GM03348 (cell line): ENCODE data around the gene PXK.
"Not testable (repeated sequence)": the region's sequence is repeated elsewhere in the genome, so short reads cannot be mapped to it uniquely, and the experiment has no call there.

Source experiments
- DNase-seq: peaks from one replicate; pipeline ENCODE4 v3.0.0; 2012; ENCODE audit warnings: low spot score

PXK gene

DNA sequence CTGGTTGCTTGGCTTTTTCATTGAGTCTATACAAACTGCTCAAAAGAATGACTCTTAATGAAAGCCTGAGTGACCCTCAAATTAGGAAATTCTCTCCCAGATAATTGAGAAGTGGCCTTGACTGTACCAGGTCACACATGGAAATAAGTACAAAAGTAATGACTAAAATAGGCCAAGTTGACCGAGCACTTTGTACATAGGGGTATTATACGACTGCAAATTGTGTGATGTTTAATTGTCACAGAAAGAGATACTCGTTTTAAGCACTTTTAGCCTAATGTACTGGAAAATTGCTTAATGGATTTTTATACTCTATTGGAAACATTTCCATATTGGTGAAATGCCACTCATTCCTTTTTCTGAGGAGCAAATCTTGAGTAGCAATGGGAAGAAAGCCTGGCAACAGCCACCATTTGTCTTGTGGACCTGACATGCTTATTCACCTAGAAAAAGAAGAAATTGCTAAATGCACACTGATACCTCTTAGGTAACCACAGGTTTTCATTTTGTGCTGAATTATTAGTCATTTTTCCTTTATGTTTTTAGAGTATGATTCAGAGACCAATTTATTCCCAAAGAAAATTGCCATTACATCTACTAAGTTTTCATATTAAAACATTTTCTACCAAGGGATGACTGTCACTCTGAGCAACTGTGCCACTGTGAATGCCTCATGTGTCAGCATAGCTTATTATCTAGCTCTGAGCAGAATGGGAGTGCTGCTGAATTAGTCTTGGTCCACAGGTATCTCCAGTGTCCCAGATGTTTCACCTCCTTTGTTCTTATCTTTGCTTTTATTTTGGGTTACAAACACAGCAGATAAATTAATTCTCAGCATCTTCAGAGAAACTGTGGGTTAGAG lies 8.9 kb upstream of the PXK start:
- DNase-seq, result no peak

GRCh38 chr3:58324391-58325390 lies 8.0 kb upstream of the PXK start:
- no peak for DNase-seq

GRCh38 chr3:58325525-58325992 lies 7.1 kb upstream of the PXK start:
- DNase-seq, result no peak

- no peak for DNase-seq
These were observed 6.3 kb upstream of the PXK start for GRCh38 chr3:58326267-58326900.

GRCh38 chr3:58329150-58329921 lies 3.4 kb upstream of the PXK start:
- DNase-seq, result no peak

DNA sequence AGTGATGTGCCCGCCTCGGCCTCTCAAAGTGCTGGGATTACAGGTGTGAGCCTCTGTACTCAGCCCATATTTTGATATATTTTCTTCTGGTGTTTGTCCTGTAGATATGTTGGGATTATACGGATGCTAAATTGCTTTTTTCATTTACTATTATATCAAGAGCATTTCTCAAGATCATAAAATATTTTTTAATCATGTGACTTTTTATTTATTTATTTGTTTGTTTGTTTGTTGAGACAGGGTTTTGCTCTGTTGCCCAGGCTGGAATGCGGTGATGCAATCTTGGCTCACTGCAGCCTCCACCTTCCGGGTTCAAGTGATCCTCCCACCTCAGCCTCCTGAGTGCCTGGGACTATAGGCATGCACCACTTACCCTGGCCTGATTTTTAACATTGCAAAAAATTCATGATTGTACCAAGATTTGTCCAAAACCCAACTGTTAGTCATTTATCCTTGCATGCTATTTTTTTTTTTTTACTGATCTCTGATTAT lies 2.7 kb upstream of the PXK start:
- no peak for DNase-seq

GRCh38 chr3:58331593-58332152 lies 1.0 kb upstream of the PXK start:
- DNase-seq, result no peak

DNA sequence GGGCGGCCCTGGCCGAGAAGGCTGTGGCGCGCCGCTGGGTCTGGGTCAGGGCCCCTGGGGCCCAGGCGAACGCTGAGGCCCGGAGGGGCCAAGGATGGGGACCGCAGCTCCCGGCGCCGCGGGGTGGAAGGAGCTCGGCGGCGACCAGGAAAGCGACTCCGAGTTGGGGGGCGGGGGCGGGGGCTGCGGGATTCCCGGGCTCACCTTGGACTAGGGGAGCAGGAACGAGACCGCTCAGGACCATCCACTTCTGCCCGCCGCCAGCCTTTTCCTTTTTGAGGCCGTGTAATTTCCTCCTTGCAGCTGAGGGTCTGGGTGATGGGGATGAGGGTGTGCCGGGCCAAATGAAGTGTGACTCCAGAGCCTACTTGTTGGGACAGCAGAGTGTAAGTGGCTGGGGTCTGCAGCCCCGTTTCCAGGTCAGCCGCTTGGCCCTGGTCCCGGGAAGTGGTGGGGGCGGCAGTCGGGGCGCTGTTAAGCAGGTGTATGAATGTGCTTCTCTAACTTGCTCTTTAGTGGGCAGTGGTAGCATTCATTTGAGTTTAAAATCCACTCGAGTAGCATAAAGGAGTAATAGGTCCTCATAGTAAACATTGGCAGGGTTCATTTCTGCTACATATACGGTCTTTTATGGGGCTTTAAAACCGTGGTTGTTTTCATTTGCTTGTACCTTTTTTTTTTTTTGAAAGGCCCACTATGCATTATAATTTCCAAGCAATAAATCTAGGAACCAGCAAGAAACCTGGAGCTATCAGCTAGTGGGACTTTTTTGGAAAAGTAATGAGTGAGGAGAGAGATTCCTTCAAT lies 717 bp downstream of the PXK start:
- peak; percentile 42 for DNase-seq

DNA sequence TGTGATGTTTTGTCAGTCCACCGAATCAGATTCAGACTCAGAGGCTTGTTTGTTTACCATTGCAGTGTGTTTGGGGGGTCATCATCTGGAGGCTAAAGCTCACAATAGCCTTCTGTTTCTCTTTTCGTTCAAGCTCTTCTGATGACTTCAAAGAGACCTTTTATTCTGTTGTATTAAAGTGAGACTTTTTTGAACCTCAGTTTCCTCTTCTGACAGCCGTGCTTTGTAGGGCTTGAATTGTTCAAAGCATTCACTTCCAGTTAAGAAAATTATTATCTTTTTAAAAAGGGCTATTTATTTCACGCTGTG lies 1.3 kb downstream of the PXK start:
- no peak for DNase-seq

GRCh38 chr3:58334506-58334884 lies 1.8 kb downstream of the PXK start:
- no peak for DNase-seq

DNA sequence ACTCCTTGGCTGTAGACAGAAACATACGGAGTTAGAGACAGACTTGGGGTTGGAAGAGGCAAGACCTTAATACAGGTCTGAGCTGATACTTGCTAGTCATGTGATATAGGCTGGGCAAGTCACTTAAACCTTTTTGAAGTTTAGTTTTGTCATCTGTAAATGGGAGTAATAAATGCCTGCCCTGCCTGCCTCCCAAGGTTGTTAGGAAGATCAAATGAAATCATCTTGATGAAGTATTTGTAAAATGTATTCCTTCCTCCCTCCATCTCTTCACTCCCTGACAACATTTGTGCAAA lies 2.9 kb downstream of the PXK start:
- DNase-seq, result no peak

DNA sequence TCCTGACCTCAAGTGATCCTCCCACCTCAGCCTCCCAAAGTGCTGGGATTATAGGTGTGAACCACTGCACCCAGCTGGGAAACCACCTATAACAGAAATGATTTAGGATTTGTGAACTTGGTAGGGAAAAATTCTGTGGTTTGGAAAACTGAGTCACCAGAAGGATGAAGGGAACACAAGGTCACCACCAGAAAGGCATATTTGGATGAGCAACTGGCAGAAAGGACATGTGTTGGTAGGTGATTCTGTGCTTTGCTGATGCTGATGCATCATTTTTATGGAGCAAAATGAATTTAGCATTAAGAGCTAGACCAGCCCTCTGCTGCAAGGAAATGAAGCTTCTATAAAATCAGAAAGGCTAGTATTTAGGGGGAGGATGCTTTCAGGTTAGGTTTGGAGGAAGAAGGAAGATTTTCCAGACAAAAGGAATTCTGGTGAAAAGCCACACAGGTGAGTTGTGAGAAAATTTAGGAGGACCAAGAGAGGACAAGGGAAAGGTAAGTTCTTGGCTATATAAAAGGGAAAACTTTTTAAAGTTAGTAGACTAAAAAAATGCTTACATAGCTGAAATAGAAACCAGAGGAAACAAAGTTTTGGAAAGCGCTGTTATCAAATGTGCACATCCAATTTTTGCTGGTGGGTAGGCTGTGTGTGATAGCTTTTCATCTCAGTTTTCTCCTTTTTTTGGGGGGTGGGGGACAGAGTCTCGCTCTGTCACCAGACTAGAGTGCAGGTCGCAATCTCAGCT lies 3.6 kb downstream of the PXK start:
- peak; percentile 59 for DNase-seq

DNA sequence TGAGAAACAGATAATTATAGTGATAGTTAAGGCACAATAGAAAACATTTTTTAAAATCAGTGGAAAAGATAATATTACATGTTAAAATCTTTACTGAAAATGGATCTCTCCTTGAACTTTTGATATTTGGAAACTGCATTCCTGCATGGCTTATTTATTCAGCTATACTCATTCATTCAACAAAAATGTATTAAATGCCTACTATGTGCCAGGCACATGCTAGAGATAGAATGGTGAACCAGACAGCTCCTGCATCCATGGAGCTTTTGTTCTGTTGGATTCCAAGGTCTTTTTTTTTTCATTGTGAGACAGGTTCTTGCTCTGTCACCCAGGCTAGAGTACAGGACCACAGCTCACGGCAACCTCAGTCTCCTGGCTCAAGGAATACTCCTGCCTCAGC lies 4.5 kb downstream of the PXK start:
- DNase-seq, result no peak

DNA sequence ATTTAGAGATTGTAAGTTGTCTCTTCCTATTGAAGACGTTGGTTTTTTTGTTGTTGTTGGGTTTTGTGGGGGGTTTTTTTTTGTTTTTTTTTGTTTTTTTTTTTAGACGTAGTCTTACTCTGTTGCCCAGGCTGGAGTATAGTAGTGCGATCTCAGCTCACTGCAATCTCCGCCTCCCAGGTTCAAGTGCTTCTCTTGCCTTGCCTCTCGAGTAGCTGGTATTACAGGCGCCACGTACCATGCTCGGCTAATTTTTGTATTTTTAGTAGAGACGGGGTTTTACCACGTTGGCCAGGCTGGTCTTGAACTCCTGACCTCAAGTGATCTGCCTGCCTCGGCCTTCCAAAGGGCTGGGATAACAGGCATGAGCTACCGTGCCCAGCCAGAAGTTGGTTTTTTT lies 6.5 kb downstream of the PXK start:
- DNase-seq, result not testable (repeated sequence)

GRCh38 chr3:58340594-58341244 lies 8.0 kb downstream of the PXK start:
- DNase-seq, result no peak

DNA sequence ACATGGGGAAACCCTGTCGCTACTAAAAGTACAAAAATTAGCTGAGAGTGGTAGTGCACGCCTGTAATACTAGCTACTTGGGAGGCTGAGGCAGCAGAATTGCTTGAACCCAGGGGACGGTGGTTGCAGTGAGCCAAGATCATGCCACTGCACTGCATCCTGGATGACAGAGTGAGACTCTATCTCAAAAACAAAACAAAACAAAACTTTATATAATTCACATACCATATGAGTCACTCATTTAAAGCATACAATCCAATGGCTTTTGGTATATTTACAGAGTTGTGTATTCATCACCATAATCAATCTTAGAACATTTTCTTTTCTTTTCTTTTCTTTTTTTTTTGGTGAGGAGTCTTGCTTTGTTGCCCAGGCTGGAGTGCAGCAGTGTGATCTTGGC lies 8.7 kb downstream of the PXK start:
- no peak for DNase-seq

DNA sequence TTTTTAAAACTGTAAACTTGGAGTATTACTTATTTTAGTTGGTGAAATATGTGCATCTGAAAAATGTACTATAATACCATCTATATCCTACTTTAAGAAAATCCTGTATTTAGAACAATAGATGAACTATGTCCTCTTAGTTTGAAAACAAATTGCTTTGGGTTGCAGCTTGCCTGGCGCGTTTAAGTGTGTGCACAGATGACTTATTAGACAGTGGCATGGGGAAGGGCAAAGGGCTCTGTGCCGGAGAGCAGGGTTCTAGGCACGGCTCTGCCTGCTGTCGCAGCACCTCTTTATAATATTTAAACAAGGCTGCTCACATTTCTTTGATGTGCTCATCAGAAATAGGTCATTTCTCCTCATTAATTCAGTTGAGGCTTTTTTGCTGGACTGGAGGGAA lies 10.0 kb downstream of the PXK start:
- DNase-seq, result no peak

DNA sequence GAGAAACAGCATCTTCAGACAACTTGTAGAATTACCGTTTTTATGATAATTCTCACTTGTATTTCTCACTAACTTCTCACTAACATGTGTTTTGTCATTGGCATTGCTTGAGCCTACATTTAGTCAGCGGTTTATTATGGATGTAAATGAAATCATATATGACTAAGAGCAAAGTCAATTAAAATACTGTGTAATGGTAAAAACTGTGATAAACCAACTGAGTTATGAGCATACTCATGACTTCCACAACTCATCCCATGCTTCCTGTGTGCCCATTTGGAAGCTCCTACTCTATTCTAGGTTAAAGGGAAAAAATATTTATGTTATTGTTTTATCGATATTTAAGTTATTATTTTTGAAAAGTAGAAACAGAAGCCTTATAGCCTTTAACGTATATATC lies 12.8 kb downstream of the PXK start:
- no peak for DNase-seq

- no peak for DNase-seq
These were observed 13.7 kb downstream of the PXK start for GRCh38 chr3:58346368-58346767.
